ENCODE data around the gene KDM5B. TPM values are rescaled to one million over a fixed set of nuclear protein-coding genes. Genes with fewer than 3 reads are reported as not detected.

Gene KDM5B
- total and polyA plus RNA-seq, 2 of the 8 experiments (the other 6 are each of a cell fraction or from before 2014, with no cell fraction given) = 73.3 to 210 TPM

DNA sequence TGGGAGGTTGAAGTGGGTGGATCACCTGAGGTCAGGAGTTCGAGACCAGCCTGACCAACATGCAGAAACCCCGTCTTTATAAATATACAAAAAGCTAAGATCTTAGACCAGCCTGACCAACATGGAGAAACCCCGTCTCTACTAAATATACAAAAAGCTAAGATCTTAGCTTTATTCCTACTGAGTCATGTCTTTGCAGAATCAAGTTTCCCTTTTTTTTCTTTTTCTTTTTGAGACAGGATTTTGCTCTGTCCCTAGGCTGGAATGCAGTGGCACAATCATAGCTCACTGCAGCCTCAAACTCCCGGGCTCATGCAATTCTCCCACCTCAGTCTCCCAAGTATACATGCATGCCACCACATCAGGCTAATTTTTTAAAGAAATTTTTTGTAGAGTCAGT lies 21.4 kb downstream of the KDM5B start:
- Histone ChIP-seq H2BK12ac (ENCODE audit: low read depth, low read length) (no peak overlapping the region), H3K56ac (replicated peaks; ENCODE audit: insufficient read length, low read depth, low read length) (no peak overlapping the region), H3K4me2 (ENCODE audit: insufficient read depth in 1 of 2, low read depth in 2 of 2, low read length in 2 of 2) (no peak overlapping the region), H3K79me2 (ENCODE audit: control insufficient read depth in 1 of 2, insufficient read depth in 2 of 2, low read length in 2 of 2) (peaks cover 22 to 99% of the 10 kb centered on the region in 2 experiments), H3K4me3 (ENCODE audit: extremely low read depth in 1 of 4, insufficient read depth in 2 of 4, low read depth in 3 of 4, low read length in 4 of 4) (no peak overlapping the region), H2AFZ (ENCODE audit: low read length) (no peak overlapping the region), H3K36me3 (ENCODE audit: control insufficient read depth in 2 of 4, insufficient read depth in 4 of 4, low read length in 3 of 4) (no peaks in the 10 kb centered on the region; a peak in 1 of 8 replicates), H2BK5ac (ENCODE audit: low read depth, low read length) (no peak overlapping the region), H2BK120ac (replicated peaks; ENCODE audit: low read depth, low read length) (no peak overlapping the region), H3K14ac (ENCODE audit: insufficient read length) (no peak overlapping the region), H4K20me1 (replicated peaks in 1 of 2; ENCODE audit: control insufficient read depth in 1 of 2, insufficient read depth in 2 of 2, low read length in 2 of 2) (peaks cover 28 to 40% of the 10 kb centered on the region in 2 experiments), H2AK5ac (ENCODE audit: low read depth, low read length) (no peak overlapping the region), H2BK15ac (ENCODE audit: low read length) (no peak overlapping the region), H3K27ac (ENCODE audit: low read depth, low read length) (no peak overlapping the region), H4K5ac (ENCODE audit: insufficient read length, low read depth, low read length) (no peak overlapping the region), H3K9ac (replicated peaks in 1 of 4; ENCODE audit: extremely low read depth in 1 of 4, low read depth in 3 of 4, low read length in 3 of 4) (no peak overlapping the region), H3K79me1 (ENCODE audit: low read depth, low read length) (peaks cover 5% of the 10 kb centered on the region), H4K8ac (ENCODE audit: extremely low read depth, insufficient read depth, low read length) (no peak overlapping the region), H3K18ac (ENCODE audit: extremely low read depth, low read length) (no peak overlapping the region), H2BK20ac (ENCODE audit: low read length) (no peak overlapping the region), H3K4me1 (replicated peaks in 1 of 4; ENCODE audit: control insufficient read depth in 3 of 4, insufficient read depth in 4 of 4, low read length in 3 of 4) (no peaks in the 10 kb centered on the region), H3K23me2 (ENCODE audit: low read depth, low read length) (no peaks in the 10 kb centered on the region; the same call in 1 of the 2 replicates), H3K9me3 (ENCODE audit: insufficient read depth in 2 of 2, low read depth in 1 of 2, low read length in 1 of 2) (no peaks in the 10 kb centered on the region), H3K23ac (ENCODE audit: insufficient read length) (no peak overlapping the region), H4K91ac (replicated peaks; ENCODE audit: insufficient read length, low read length) (no peak overlapping the region), H3K4ac (replicated peaks; ENCODE audit: insufficient read length, low read depth, low read length) (no peak overlapping the region), H3K27me3 (replicated peaks in 1 of 4; ENCODE audit: control insufficient read depth in 3 of 4, extremely low read depth in 1 of 4, insufficient read depth in 3 of 4, low read length in 3 of 4) (no peaks in the 10 kb centered on the region)
- CTCF ChIA-PET (ENCODE audit: partially characterized antibody) = interaction anchor here (0.8 to 1.4 kb wide), 2 partner anchors 10 to 60 kb away, joined by 3 read pairs; no protein-coding TSS in a partner anchor
- DNase-seq (ENCODE audit: low read depth in 1 of 2, low spot score in 2 of 2) (no peak), FAIRE-seq (no peak)
- WGBS, 2 experiments (ENCODE audit: extremely low coverage in 1 of 2, insufficient coverage in 1 of 2, insufficient read length in 1 of 2, insufficient replicate concordance in 2 of 2, low coverage in 1 of 2, low lambda C conversion rate in 2 of 2, missing lambda C conversion rate in 1 of 2) = 88% methylated on average over 4 of the region's 4 CpGs; no CpG with 5 or more reads in 1 of the 2 experiments
- POLR2A ChIA-PET (ENCODE audit: partially characterized antibody) = interaction anchor here (0.9 to 1.2 kb wide), 3 partner anchors 13 to 22 kb away, joined by 3 to 5 read pairs (median 3); partner anchors contain the start of gene KDM5B
- TF ChIP-seq GTF2F1 (IDR thresholded peaks at IDR 0.05; ENCODE audit: borderline replicate concordance, low read depth, low read length) (no peak), NRF1 (IDR thresholded peaks at IDR 0.05; ENCODE audit: low read depth, low read length) (no peak), SIX5 (IDR thresholded peaks at IDR 0.05; ENCODE audit: low read depth, low read length) (no peak), SP1 (IDR thresholded peaks at IDR 0.05; ENCODE audit: low read depth, low read length) (no peak), SP4 (IDR thresholded peaks at IDR 0.05; ENCODE audit: low read length) (no peak), RXRA (IDR thresholded peaks at IDR 0.05; ENCODE audit: insufficient read depth, low read depth, low read length) (no peak), EGR1 (IDR thresholded peaks at IDR 0.05; ENCODE audit: borderline replicate concordance, low read depth, low read length) (no peak), TAF1 (IDR thresholded peaks at IDR 0.05; ENCODE audit: low read depth, low read length) (no peak), RAD21 (IDR thresholded peaks at IDR 0.05 in 1 of 2, conservative IDR thresholded peaks at IDR 0.05 in 1 of 2; ENCODE audit: low read depth in 2 of 2, low read length in 2 of 2) (no peak)
- TF ChIP-seq, protein P1, sequence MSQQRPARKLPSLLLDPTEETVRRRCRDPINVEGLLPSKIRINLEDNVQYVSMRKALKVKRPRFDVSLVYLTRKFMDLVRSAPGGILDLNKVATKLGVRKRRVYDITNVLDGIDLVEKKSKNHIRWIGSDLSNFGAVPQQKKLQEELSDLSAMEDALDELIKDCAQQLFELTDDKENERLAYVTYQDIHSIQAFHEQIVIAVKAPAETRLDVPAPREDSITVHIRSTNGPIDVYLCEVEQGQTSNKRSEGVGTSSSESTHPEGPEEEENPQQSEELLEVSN (IDR thresholded peaks at IDR 0.05) = no peak

All from H1 (cell line).